PC-3 (cell line): Measurements from ENCODE around the gene C19orf53. TPM values are rescaled to one million over a fixed set of nuclear protein-coding genes. Genes with fewer than 3 reads are reported as not detected.
"Not testable (repeated sequence)": the region's sequence is repeated elsewhere in the genome, so short reads cannot be mapped to it uniquely, and the experiment has no call there.

Experiments
- ATAC-seq: fragments of 200-7000 bp; cut with Tn5 transposase; 2 replicates; pipeline ENCODE4 v1.9.1; 2020; ENCODE audit warnings: mild to moderate bottlenecking, moderate library complexity
- BruUV-seq: library from RNA; stranded (reverse); fragments of 400-500 nt; replicated peaks from 2 replicates; lab custom pipeline; 2021; lab: Mats Ljungman, UMichigan
- CTCF ChIA-PET: fragments of 300-600 bp; sonication (Branson Sonifier 250); formaldehyde crosslinking; loops from one replicate; lab custom pipeline; 2022; ENCODE audit warnings: antibody characterized with exemption; lab: Charles Lee
- POLR2A ChIA-PET: fragments of 300-600 bp; sonication (Branson Sonifier 250); formaldehyde crosslinking; loops from one replicate; lab custom pipeline; 2022; ENCODE audit warnings: antibody characterized with exemption; ENCODE audit not compliant: unreplicated experiment; lab: Charles Lee
- DNase-seq: peaks from one replicate; pipeline ENCODE4 v3.0.0-alpha.2; 2015
- H2AFZ ChIP-seq: fragments of 300-600 bp; sonication (generic); 2 replicates; pipeline ENCODE4 v1.6.0; 2016; ENCODE audit warnings: antibody characterized with exemption, low read length
- H3F3A ChIP-seq: fragments of 300-600 bp; sonication (generic); one replicate; pipeline ENCODE4 v1.6.0; 2017; ENCODE audit warnings: antibody characterized with exemption, low read length, control low read depth, mild to moderate bottlenecking; ENCODE audit not compliant: unreplicated experiment
- H3K27ac ChIP-seq: fragments of 300-600 bp; sonication (generic); 2 replicates; pipeline ENCODE4 v1.5.1; 2016; ENCODE audit warnings: mild to moderate bottlenecking, low read length
- H3K27me3 ChIP-seq: fragments of 300-600 bp; sonication (generic); 2 replicates; pipeline ENCODE4 v1.6.1; 2016; ENCODE audit warnings: low read length, mixed read lengths
- H3K36me3 ChIP-seq: fragments of 300-600 bp; sonication (generic); 2 replicates; pipeline ENCODE4 v1.6.1; 2016; ENCODE audit warnings: low read depth, mixed run types, low read length, mixed read lengths
- H3K4me1 ChIP-seq: fragments of 300-600 bp; sonication (generic); 2 replicates; pipeline ENCODE4 v1.5.1; 2016; ENCODE audit warnings: low read length; ENCODE audit not compliant: insufficient read depth
- H3K4me2 ChIP-seq: fragments of 300-600 bp; sonication (generic); 2 replicates; pipeline ENCODE4 v1.6.0; 2016; ENCODE audit warnings: low read length
- H3K4me3 ChIP-seq: fragments of 300-600 bp; sonication (generic); 2 replicates; pipeline ENCODE4 v1.5.1; 2016; ENCODE audit warnings: mild to moderate bottlenecking, low read length, mixed read lengths
- H3K79me2 ChIP-seq: fragments of 300-600 bp; sonication (generic); 2 replicates; pipeline ENCODE4 v1.6.1; 2017; ENCODE audit warnings: low read length, mixed read lengths
- H3K9ac ChIP-seq: fragments of 300-600 bp; sonication (generic); 2 replicates; pipeline ENCODE4 v1.6.0; 2016; ENCODE audit warnings: mild to moderate bottlenecking, low read length
- H3K9me2 ChIP-seq: fragments of 300-600 bp; sonication (generic); replicated peaks from 2 replicates; pipeline ENCODE4 v1.6.1; 2016; ENCODE audit warnings: mixed run types, low read length, mixed read lengths
- H3K9me3 ChIP-seq: fragments of 300-600 bp; sonication (generic); 2 replicates; pipeline ENCODE4 v1.6.1; 2016; ENCODE audit warnings: low read length, mixed read lengths
- H4K20me1 ChIP-seq: fragments of 300-600 bp; sonication (generic); 2 replicates; pipeline ENCODE4 v1.6.1; 2016; ENCODE audit warnings: low read length, mixed read lengths
- CTCF ChIP-seq: fragments of 300-600 bp; sonication (generic); conservative IDR thresholded peaks from 2 replicates; pipeline ENCODE4 v1.5.1; 2017; ENCODE audit warnings: antibody characterized with exemption, low read depth, mild to moderate bottlenecking, low read length
- EZH2 ChIP-seq: fragments of 300-600 bp; sonication (generic); IDR thresholded peaks from one replicate; pipeline ENCODE4 v1.6.1; 2017; ENCODE audit warnings: antibody characterized with exemption, mild to moderate bottlenecking, low read length; ENCODE audit not compliant: unreplicated experiment
- EZH2phosphoT487 ChIP-seq: fragments of 300-600 bp; sonication (generic); IDR thresholded peaks from 2 replicates; pipeline ENCODE4 v1.6.1; 2018; ENCODE audit warnings: mild to moderate bottlenecking, antibody characterized with exemption, low read length, borderline replicate concordance
- intact Hi-C: fragments of 100-400 bp; cut with micrococcal nuclease; formaldehyde crosslinking; loops from 2 replicates; pipeline ENCODE4 v1.9.0; 2023
- total RNA-seq: library from RNA; depleted of rRNA; stranded (reverse); fragments of >200 nt; gene quantifications from 2 replicates; pipeline ENCODE4 v1.2.3, GENCODE V29; 2014

C19orf53 gene
- total RNA-seq, 1 experiment from 2014 or later = 341 TPM

GRCh38 chr19:13770013-13770635, 4.1 kb upstream of the C19orf53 start:
- Histone ChIP-seq H3K79me2 (peaks cover 25% of the 10 kb centered on the region), H3K27me3 (no peaks in the 10 kb centered on the region), H4K20me1 (no peaks in the 10 kb centered on the region), H3K4me3 (no peak overlapping the region), H3K27ac (no peak overlapping the region), H3F3A (no peaks in the 10 kb centered on the region), H3K4me2 (no peak overlapping the region), H3K36me3 (peaks cover 22% of the 10 kb centered on the region; the same call in 1 of the 2 replicates), H3K9ac (no peak overlapping the region), H3K9me3 (no peaks in the 10 kb centered on the region), H3K9me2 (no peaks in the 10 kb centered on the region), H3K4me1 (peaks cover 9% of the 10 kb centered on the region), H2AFZ (no peak overlapping the region)
- intact Hi-C loops = no loop called here
- no peak for DNase-seq
- POLR2A ChIA-PET = interaction anchor here (0.6 kb wide), 1 partner anchor 23 kb away, joined by 4 read pairs; no protein-coding TSS in a partner anchor
- no peak for TF ChIP-seq EZH2
- TF ChIP-seq EZH2phosphoT487 = no peak
- CTCF ChIA-PET = no interaction called here
- BruUV-seq = no TSS peak
- no peak for ATAC-seq

- H2AFZ ChIP-seq = no peak overlapping the region
- 0 out of 2 replicates have a peak, but pooled peaks cover 3% of the 10 kb centered on the region for H4K20me1 ChIP-seq
- H3K36me3 ChIP-seq = peaks cover 27% of the 10 kb centered on the region
- H3K27ac ChIP-seq = no peak overlapping the region
- no peaks in the 10 kb centered on the region for H3K9me3 ChIP-seq
- TF ChIP-seq CTCF (no peak), EZH2 (no peak), EZH2phosphoT487 (no peak)
- no TSS peak for BruUV-seq
- ChIA-PET POLR2A (no interaction called here), CTCF (no interaction called here)
- no peak for DNase-seq
- peaks cover 3% of the 10 kb centered on the region for H3F3A ChIP-seq
- intact Hi-C loops = no loop called here
- no peak overlapping the region for H3K9ac ChIP-seq
- H3K27me3 ChIP-seq = no peaks in the 10 kb centered on the region
- H3K4me1 ChIP-seq = peaks cover 14% of the 10 kb centered on the region
- H3K4me2 ChIP-seq = no peak overlapping the region
- H3K9me2 ChIP-seq = no peaks in the 10 kb centered on the region
- no peak overlapping the region for H3K4me3 ChIP-seq
- peaks cover 27% of the 10 kb centered on the region for H3K79me2 ChIP-seq
- ATAC-seq = no peak
These were observed 4.1 kb downstream of the C19orf53 start for GRCh38 chr19:13778398-13778797.

- intact Hi-C loops = no loop called here
These were observed 4.6 kb downstream of the C19orf53 start for GRCh38 chr19:13778847-13779246.

GRCh38 chr19:13779794-13780193, 5.5 kb downstream of the C19orf53 start:
- Histone ChIP-seq H3K4me1 (peaks cover 14% of the 10 kb centered on the region), H3K36me3 (peaks cover 27% of the 10 kb centered on the region), H3K79me2 (peaks cover 21% of the 10 kb centered on the region)
- H3K27me3 ChIP-seq, H2AFZ ChIP-seq, H3K4me2 ChIP-seq, POLR2A ChIA-PET, BruUV-seq, DNase-seq, CTCF ChIA-PET, H3K27ac ChIP-seq, H4K20me1 ChIP-seq, ATAC-seq, H3F3A ChIP-seq, H3K9ac ChIP-seq, H3K9me2 ChIP-seq, H3K4me3 ChIP-seq, H3K9me3 ChIP-seq: not testable (repeated sequence)
- intact Hi-C loops = loop anchor here (10.0 kb wide), 1 partner anchor 295 kb away; the partner anchor contains the start of gene MISP3

More at GRCh38 chr19:13778847-13779246, 4.6 kb downstream of the C19orf53 start:
- Histone ChIP-seq H3K27me3 (no peaks in the 10 kb centered on the region), H4K20me1 (0 out of 2 replicates have a peak, but pooled peaks cover 3% of the 10 kb centered on the region), H3K4me2 (no peak overlapping the region), H3K9me2 (no peaks in the 10 kb centered on the region), H3K27ac (no peak overlapping the region), H3K4me1 (peaks cover 14% of the 10 kb centered on the region), H3K4me3 (no peak overlapping the region), H3K79me2 (peaks cover 27% of the 10 kb centered on the region), H3K36me3 (peaks cover 27% of the 10 kb centered on the region), H3K9me3 (no peaks in the 10 kb centered on the region), H3F3A (peaks cover 7% of the 10 kb centered on the region), H3K9ac (no peak overlapping the region), H2AFZ (no peak overlapping the region)
- TF ChIP-seq EZH2phosphoT487 (no peak), CTCF (no peak), EZH2 (no peak)
- CTCF ChIA-PET = no interaction called here
- POLR2A ChIA-PET = no interaction called here
- DNase-seq = no peak
- BruUV-seq = no TSS peak
- ATAC-seq = no peak
